Measurements from ENCODE around the gene GPC5. TPM values are rescaled to one million over a fixed set of nuclear protein-coding genes. Genes with fewer than 3 reads are reported as not detected.

GPC5 gene
- total and polyA plus RNA-seq, 4 donors, result 0.51 to 22.4 (median 2.0) TPM

DNA sequence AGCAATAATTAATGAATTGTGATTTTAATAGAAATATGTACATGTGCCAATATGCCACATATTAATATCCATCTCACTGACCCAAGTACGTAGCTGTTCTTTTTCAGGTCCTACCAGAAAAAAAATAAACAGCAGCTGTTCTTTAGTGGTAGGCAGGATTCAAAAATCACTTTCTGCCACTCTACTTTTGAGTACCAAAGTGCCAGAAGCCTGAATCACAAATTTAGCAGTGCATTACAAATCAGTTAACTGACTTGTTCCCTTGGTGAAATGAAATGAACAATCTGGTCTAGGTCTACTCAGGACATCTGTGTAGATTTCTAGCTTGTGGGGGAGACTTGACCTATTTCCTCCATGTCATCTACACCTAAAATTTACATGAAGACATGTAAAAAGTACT is 1052.6 kb downstream of the GPC5 start:
- TF ChIP-seq RAD21 (IDR thresholded peaks at IDR 0.05) (no peak), TAF1 (conservative IDR thresholded peaks at IDR 0.05) (no peak), FOXA1 (IDR thresholded peaks at IDR 0.05) (no peak), EGR1 (IDR thresholded peaks at IDR 0.05; ENCODE audit: low read depth in 2 of 2) (no peak)
- TF ChIP-seq, protein P1, sequence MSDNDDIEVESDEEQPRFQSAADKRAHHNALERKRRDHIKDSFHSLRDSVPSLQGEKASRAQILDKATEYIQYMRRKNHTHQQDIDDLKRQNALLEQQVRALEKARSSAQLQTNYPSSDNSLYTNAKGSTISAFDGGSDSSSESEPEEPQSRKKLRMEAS (IDR thresholded peaks at IDR 0.05), result no peak
- TF ChIP-seq, protein P2, sequence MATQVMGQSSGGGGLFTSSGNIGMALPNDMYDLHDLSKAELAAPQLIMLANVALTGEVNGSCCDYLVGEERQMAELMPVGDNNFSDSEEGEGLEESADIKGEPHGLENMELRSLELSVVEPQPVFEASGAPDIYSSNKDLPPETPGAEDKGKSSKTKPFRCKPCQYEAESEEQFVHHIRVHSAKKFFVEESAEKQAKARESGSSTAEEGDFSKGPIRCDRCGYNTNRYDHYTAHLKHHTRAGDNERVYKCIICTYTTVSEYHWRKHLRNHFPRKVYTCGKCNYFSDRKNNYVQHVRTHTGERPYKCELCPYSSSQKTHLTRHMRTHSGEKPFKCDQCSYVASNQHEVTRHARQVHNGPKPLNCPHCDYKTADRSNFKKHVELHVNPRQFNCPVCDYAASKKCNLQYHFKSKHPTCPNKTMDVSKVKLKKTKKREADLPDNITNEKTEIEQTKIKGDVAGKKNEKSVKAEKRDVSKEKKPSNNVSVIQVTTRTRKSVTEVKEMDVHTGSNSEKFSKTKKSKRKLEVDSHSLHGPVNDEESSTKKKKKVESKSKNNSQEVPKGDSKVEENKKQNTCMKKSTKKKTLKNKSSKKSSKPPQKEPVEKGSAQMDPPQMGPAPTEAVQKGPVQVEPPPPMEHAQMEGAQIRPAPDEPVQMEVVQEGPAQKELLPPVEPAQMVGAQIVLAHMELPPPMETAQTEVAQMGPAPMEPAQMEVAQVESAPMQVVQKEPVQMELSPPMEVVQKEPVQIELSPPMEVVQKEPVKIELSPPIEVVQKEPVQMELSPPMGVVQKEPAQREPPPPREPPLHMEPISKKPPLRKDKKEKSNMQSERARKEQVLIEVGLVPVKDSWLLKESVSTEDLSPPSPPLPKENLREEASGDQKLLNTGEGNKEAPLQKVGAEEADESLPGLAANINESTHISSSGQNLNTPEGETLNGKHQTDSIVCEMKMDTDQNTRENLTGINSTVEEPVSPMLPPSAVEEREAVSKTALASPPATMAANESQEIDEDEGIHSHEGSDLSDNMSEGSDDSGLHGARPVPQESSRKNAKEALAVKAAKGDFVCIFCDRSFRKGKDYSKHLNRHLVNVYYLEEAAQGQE (IDR thresholded peaks at IDR 0.05), result no peak
- no peak overlapping the region for H3K4me3 ChIP-seq (ENCODE audit: low read depth in 1 of 3, low read length in 3 of 3)
- H3K4me1 ChIP-seq (ENCODE audit: control insufficient read depth in 4 of 4, insufficient read depth in 4 of 4, low read length in 3 of 4), result no peaks in the 10 kb centered on the region
- DNase-seq (ENCODE audit: low spot score), result no peak
- no peaks in the 10 kb centered on the region for H3K36me3 ChIP-seq (ENCODE audit: control insufficient read depth in 4 of 4, insufficient read depth in 3 of 4, low read depth in 1 of 4, low read length in 3 of 4)
- no peaks in the 10 kb centered on the region for H3K9me3 ChIP-seq (ENCODE audit: control insufficient read depth in 4 of 4, low read length in 3 of 4)
- no peak overlapping the region for H3K27ac ChIP-seq (ENCODE audit: low read depth in 1 of 2, low read length in 2 of 2)
- H3K9ac ChIP-seq (ENCODE audit: low read depth in 1 of 2, low read length in 2 of 2), result no peak overlapping the region
- no peaks in the 10 kb centered on the region for H3K27me3 ChIP-seq (ENCODE audit: control insufficient read depth in 4 of 4, insufficient read depth in 4 of 4, low read length in 3 of 4)
- WGBS, result 94% methylated on average over 1 of the region's 1 CpG

DNA sequence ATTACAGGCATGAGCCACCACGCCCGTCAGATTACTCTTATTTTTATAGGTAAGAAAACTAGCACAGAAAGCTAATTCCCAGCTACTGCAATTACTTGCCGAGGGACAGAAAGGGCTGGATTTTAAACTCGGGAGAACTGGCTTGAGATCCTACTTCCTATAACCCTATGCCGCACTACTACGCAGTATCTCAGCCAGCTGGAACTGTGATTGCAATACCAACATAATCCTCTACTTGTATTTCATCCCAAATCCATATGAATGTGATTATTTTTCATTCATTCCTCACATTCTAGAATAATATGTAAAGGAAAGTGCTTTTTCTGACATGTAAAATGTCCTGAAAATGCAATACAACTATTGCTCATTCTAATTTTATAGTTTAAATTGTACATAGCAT is 1054.4 kb downstream of the GPC5 start:
- Histone ChIP-seq H3K9me3 (ENCODE audit: control insufficient read depth in 4 of 4, low read length in 3 of 4) (no peaks in the 10 kb centered on the region), H3K27ac (ENCODE audit: low read depth in 1 of 2, low read length in 2 of 2) (no peak overlapping the region), H3K36me3 (ENCODE audit: control insufficient read depth in 4 of 4, insufficient read depth in 3 of 4, low read depth in 1 of 4, low read length in 3 of 4) (no peaks in the 10 kb centered on the region), H3K4me1 (ENCODE audit: control insufficient read depth in 4 of 4, insufficient read depth in 4 of 4, low read length in 3 of 4) (no peaks in the 10 kb centered on the region), H3K27me3 (ENCODE audit: control insufficient read depth in 4 of 4, insufficient read depth in 4 of 4, low read length in 3 of 4) (no peaks in the 10 kb centered on the region), H3K4me3 (ENCODE audit: low read depth in 1 of 3, low read length in 3 of 3) (no peak overlapping the region), H3K9ac (ENCODE audit: low read depth in 1 of 2, low read length in 2 of 2) (no peak overlapping the region)
- TF ChIP-seq JUND (IDR thresholded peaks at IDR 0.05) (no peak), TAF1 (conservative IDR thresholded peaks at IDR 0.05) (no peak), NR2F2 (IDR thresholded peaks at IDR 0.05) (no peak), GABPA (IDR thresholded peaks at IDR 0.05 in 1 of 2, conservative IDR thresholded peaks at IDR 0.05 in 1 of 2) (no peak), FOXA1 (IDR thresholded peaks at IDR 0.05) (no peak), SP1 (IDR thresholded peaks at IDR 0.05) (no peak), RXRA (IDR thresholded peaks at IDR 0.05) (no peak), HNF4G (IDR thresholded peaks at IDR 0.05) (no peak), HNF4A (conservative IDR thresholded peaks at IDR 0.05) (no peak), FOXA2 (IDR thresholded peaks at IDR 0.05) (no peak)
- TF ChIP-seq, protein P3, sequence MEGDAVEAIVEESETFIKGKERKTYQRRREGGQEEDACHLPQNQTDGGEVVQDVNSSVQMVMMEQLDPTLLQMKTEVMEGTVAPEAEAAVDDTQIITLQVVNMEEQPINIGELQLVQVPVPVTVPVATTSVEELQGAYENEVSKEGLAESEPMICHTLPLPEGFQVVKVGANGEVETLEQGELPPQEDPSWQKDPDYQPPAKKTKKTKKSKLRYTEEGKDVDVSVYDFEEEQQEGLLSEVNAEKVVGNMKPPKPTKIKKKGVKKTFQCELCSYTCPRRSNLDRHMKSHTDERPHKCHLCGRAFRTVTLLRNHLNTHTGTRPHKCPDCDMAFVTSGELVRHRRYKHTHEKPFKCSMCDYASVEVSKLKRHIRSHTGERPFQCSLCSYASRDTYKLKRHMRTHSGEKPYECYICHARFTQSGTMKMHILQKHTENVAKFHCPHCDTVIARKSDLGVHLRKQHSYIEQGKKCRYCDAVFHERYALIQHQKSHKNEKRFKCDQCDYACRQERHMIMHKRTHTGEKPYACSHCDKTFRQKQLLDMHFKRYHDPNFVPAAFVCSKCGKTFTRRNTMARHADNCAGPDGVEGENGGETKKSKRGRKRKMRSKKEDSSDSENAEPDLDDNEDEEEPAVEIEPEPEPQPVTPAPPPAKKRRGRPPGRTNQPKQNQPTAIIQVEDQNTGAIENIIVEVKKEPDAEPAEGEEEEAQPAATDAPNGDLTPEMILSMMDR (IDR thresholded peaks at IDR 0.05; ENCODE audit: low read depth, low read length, missing input control), result no peak
- TF ChIP-seq, protein P2 (IDR thresholded peaks at IDR 0.05), result no peak
- TF ChIP-seq, protein P4, sequence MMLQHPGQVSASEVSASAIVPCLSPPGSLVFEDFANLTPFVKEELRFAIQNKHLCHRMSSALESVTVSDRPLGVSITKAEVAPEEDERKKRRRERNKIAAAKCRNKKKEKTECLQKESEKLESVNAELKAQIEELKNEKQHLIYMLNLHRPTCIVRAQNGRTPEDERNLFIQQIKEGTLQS (IDR thresholded peaks at IDR 0.05), result no peak
- TF ChIP-seq, protein P1 (IDR thresholded peaks at IDR 0.05), result no peak
- TF ChIP-seq, protein P5, sequence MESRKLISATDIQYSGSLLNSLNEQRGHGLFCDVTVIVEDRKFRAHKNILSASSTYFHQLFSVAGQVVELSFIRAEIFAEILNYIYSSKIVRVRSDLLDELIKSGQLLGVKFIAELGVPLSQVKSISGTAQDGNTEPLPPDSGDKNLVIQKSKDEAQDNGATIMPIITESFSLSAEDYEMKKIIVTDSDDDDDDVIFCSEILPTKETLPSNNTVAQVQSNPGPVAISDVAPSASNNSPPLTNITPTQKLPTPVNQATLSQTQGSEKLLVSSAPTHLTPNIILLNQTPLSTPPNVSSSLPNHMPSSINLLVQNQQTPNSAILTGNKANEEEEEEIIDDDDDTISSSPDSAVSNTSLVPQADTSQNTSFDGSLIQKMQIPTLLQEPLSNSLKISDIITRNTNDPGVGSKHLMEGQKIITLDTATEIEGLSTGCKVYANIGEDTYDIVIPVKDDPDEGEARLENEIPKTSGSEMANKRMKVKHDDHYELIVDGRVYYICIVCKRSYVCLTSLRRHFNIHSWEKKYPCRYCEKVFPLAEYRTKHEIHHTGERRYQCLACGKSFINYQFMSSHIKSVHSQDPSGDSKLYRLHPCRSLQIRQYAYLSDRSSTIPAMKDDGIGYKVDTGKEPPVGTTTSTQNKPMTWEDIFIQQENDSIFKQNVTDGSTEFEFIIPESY (IDR thresholded peaks at IDR 0.05), result no peak
- DNase-seq (ENCODE audit: low spot score), result no peak
- 93% methylated on average over 6 of the region's 6 CpGs for WGBS
